Activated B cell treated with CpG ODN at 0.5 μM for 24 hours (primary cell): Measurements from ENCODE around the gene SF3B2. TPM values are rescaled to one million over a fixed set of nuclear protein-coding genes. Genes with fewer than 3 reads are reported as not detected.

Experiments
- ATAC-seq: fragments of 200-7000 bp; cut with Tn5 transposase; one replicate; pipeline ENCODE4 v1.10.0; 2021; ENCODE audit warnings: low read depth, mild to moderate bottlenecking, moderate library complexity
- CTCF ChIA-PET: fragments of 350-600 bp; sonication (Branson Sonifier 250); formaldehyde crosslinking; loops from one replicate; lab custom pipeline; 2021; ENCODE audit warnings: antibody characterized with exemption; lab: Charles Lee
- POLR2A ChIA-PET: fragments of 350-600 bp; sonication (Branson Sonifier 250); formaldehyde crosslinking; loops from one replicate; lab custom pipeline; 2021; ENCODE audit warnings: antibody characterized with exemption; lab: Charles Lee
- DNase-seq: peaks from one replicate; pipeline ENCODE4 v3.0.0; 2022
- H3K27ac Mint-ChIP-seq: one replicate; pipeline ENCODE4 v1.8.0; 2020; ENCODE audit warnings: mixed read lengths
- H3K27me3 Mint-ChIP-seq: one replicate; pipeline ENCODE4 v1.8.0; 2021; ENCODE audit warnings: mixed read lengths
- H3K36me3 Mint-ChIP-seq: one replicate; pipeline ENCODE4 v1.8.0; 2021; ENCODE audit warnings: low read depth, mixed read lengths
- H3K4me1 Mint-ChIP-seq: one replicate; pipeline ENCODE4 v1.8.0; 2021; ENCODE audit warnings: mixed read lengths
- H3K4me3 Mint-ChIP-seq: one replicate; pipeline ENCODE4 v1.8.0; 2020; ENCODE audit warnings: mild to moderate bottlenecking, mixed read lengths
- H3K9me3 Mint-ChIP-seq: one replicate; pipeline ENCODE4 v1.8.0; 2020; ENCODE audit warnings: mixed read lengths
- CTCF ChIP-seq: fragments of 200-600 bp; IDR thresholded peaks from one replicate; pipeline ENCODE4 v1.8.0; 2022; ENCODE audit warnings: antibody characterized with exemption, mild to moderate bottlenecking
- intact Hi-C: fragments of 100-400 bp; cut with micrococcal nuclease; formaldehyde crosslinking; loops from one replicate; pipeline ENCODE4 v1.15.1; 2024
- total RNA-seq: library from RNA; stranded (reverse); gene quantifications from 2 replicates; pipeline ENCODE4 v1.2.3, GENCODE V29; 2022

SF3B2 gene
- total RNA-seq, 1 donor from 2014 or later, result 219 TPM

- intact Hi-C loops, result loop anchor here (5.0 kb wide), 1 partner anchor 193 kb away; the partner anchor contains the start of gene CFL1
- peaks cover 27% of the 10 kb centered on the region for H3K4me1 Mint-ChIP-seq
- H3K4me3 Mint-ChIP-seq, result peak overlapping the region; percentile 53
- peak overlapping the region; percentile 80 for H3K27ac Mint-ChIP-seq
- ATAC-seq (no peak), DNase-seq (no peak)
- peaks cover 8% of the 10 kb centered on the region for H3K27me3 Mint-ChIP-seq
- ChIA-PET POLR2A (interaction anchor here (0.6 to 4.9 kb wide), 7 partner anchors 18 to 238 kb away, joined by 6 to 46 read pairs (median 13); partner anchors contain the start of genes BANF1, CFL1, EIF1AD and PACS1), CTCF (interaction anchor here (1.0 kb wide), 1 partner anchor 339 kb away, joined by 3 read pairs; the partner anchor contains the start of gene KAT5)
- H3K36me3 Mint-ChIP-seq, result peaks cover 28% of the 10 kb centered on the region
- no peaks in the 10 kb centered on the region for H3K9me3 Mint-ChIP-seq
- TF ChIP-seq CTCF, result no peak
These were observed 1.5 kb upstream of the SF3B2 start for GRCh38 chr11:66050581-66051231.

DNA sequence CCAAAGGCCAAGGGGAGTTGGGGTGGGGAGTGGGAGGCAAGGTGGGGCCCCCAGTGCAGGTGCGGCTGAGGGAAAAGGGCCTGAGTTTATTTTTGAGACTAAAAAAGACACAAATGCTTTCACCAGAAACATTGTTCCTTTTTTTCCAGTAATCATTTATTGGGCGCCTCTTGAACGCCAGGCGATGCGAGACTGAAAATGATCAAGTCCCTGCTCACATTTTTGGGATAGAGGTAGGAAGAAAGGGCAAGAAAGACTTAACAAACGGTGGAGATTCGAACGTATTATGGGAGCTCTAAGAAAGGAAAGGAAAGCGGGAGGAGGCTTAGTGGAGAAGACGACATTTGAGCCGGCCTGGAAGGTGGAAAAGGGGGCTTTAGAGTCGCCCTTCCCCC, 796 bp upstream of the SF3B2 start:
- Mint-ChIP-seq H3K4me3 (peak overlapping the region; percentile 99), H3K4me1 (peaks cover 27% of the 10 kb centered on the region), H3K36me3 (peaks cover 34% of the 10 kb centered on the region), H3K27me3 (peaks cover 8% of the 10 kb centered on the region), H3K27ac (peak overlapping the region; percentile 80), H3K9me3 (no peaks in the 10 kb centered on the region)
- CTCF ChIA-PET, result interaction anchor here (1.0 kb wide), 2 partner anchors 161 to 340 kb away, joined by 3 read pairs; partner anchors contain the start of genes CCDC85B and KAT5
- TF ChIP-seq CTCF, result no peak
- DNase-seq (no peak), ATAC-seq (no peak)
- intact Hi-C loops, result loop anchor here (5.0 kb wide), 1 partner anchor 194 kb away; the partner anchor contains the start of gene CFL1
- POLR2A ChIA-PET, result interaction anchor here (0.7 to 4.9 kb wide), 15 partner anchors 17 to 400 kb away, joined by 3 to 46 read pairs (median 6); partner anchors contain the start of genes BANF1, CCDC85B, CD248 and CFL1

- CTCF ChIA-PET, result interaction anchor here (1.1 to 1.9 kb wide), 3 partner anchors 15 to 67 kb away, joined by 3 to 15 read pairs (median 5); no protein-coding TSS in a partner anchor
- ATAC-seq, result no peak
- peak overlapping the region; percentile 99 for H3K4me3 Mint-ChIP-seq
- H3K27me3 Mint-ChIP-seq, result peaks cover 8% of the 10 kb centered on the region
- H3K4me1 Mint-ChIP-seq, result peaks cover 27% of the 10 kb centered on the region
- POLR2A ChIA-PET, result interaction anchor here (0.6 to 4.9 kb wide), 16 partner anchors 10 to 1868 kb away, joined by 3 to 46 read pairs (median 7); partner anchors contain the start of genes BANF1, CCDC85B, CFL1 and EIF1AD
- peak overlapping the region; percentile 96 for H3K27ac Mint-ChIP-seq
- no peaks in the 10 kb centered on the region for H3K9me3 Mint-ChIP-seq
- TF ChIP-seq CTCF, result no peak
- DNase-seq, result no peak
- intact Hi-C loops, result loop anchor here (1.0 to 5.0 kb wide), 6 partner anchors 17 to 790 kb away; partner anchors contain the start of genes BANF1, C11orf68, CFL1 and DRAP1
- peaks cover 46% of the 10 kb centered on the region for H3K36me3 Mint-ChIP-seq
These were observed 459 bp downstream of the SF3B2 start for GRCh38 chr11:66052664-66052982.

- peak overlapping the region; percentile 47 for H3K4me3 Mint-ChIP-seq
- H3K9me3 Mint-ChIP-seq, result no peaks in the 10 kb centered on the region
- TF ChIP-seq CTCF, result no peak
- peaks cover 27% of the 10 kb centered on the region for H3K4me1 Mint-ChIP-seq
- H3K27me3 Mint-ChIP-seq, result no peaks in the 10 kb centered on the region
- intact Hi-C loops, result no loop called here
- no peak overlapping the region for H3K27ac Mint-ChIP-seq
- ChIA-PET POLR2A (interaction anchor here (1.0 to 4.9 kb wide), 3 partner anchors 13 to 213 kb away, joined by 3 to 46 read pairs (median 4); partner anchors contain the start of genes MUS81 and PACS1), CTCF (interaction anchor here (0.9 to 1.4 kb wide), 4 partner anchors 14 to 82 kb away, joined by 3 to 4 read pairs (median 4); no protein-coding TSS in a partner anchor)
- H3K36me3 Mint-ChIP-seq, result peaks cover 69% of the 10 kb centered on the region
- DNase-seq, result no peak
- no peak for ATAC-seq
These were observed 2.9 kb downstream of the SF3B2 start for GRCh38 chr11:66055021-66055420.

- CTCF ChIA-PET, result interaction anchor here (1.9 kb wide), 1 partner anchor 11 kb away, joined by 6 read pairs; no protein-coding TSS in a partner anchor
- no peak for TF ChIP-seq CTCF
- no peak overlapping the region for H3K27ac Mint-ChIP-seq
- H3K36me3 Mint-ChIP-seq, result peaks cover 84% of the 10 kb centered on the region
- no peak for DNase-seq
- no peaks in the 10 kb centered on the region for H3K27me3 Mint-ChIP-seq
- ATAC-seq, result no peak
- no peak overlapping the region for H3K4me3 Mint-ChIP-seq
- intact Hi-C loops, result no loop called here
- POLR2A ChIA-PET, result interaction anchor here (0.6 to 0.9 kb wide), 2 partner anchors 54 to 1811 kb away, joined by 3 to 6 read pairs; partner anchors contain the start of genes BANF1 and EIF1AD
- H3K9me3 Mint-ChIP-seq, result no peaks in the 10 kb centered on the region
- peaks cover 32% of the 10 kb centered on the region for H3K4me1 Mint-ChIP-seq
These were observed 4.3 kb downstream of the SF3B2 start for GRCh38 chr11:66056501-66056900.
